Caco-2 (cell line): ENCODE results near the gene ANKRD40CL. TPM values are rescaled to one million over a fixed set of nuclear protein-coding genes. Genes with fewer than 3 reads are reported as not detected.
"Not testable (repeated sequence)": the region's sequence is repeated elsewhere in the genome, so short reads cannot be mapped to it uniquely, and the experiment has no call there.

Source experiments
- BruUV-seq: library from RNA; stranded (reverse); fragments of 400-500 nt; replicated peaks from 2 replicates; lab custom pipeline; 2021; lab: Mats Ljungman, UMichigan
- CTCF ChIA-PET: fragments of 300-600 bp; sonication (Branson Sonifier 250); formaldehyde crosslinking; loops from one replicate; lab custom pipeline; 2022; ENCODE audit warnings: antibody characterized with exemption; lab: Charles Lee
- POLR2A ChIA-PET: fragments of 300-600 bp; sonication (Branson Sonifier 250); formaldehyde crosslinking; loops from one replicate; lab custom pipeline; 2022; ENCODE audit warnings: antibody characterized with exemption; lab: Charles Lee
- DNase-seq, 2 experiments: peaks; one replicate each; pipeline versions ENCODE4 v3.0.0 to v3.0.0-alpha.2; 2020 to 2022
- H3K27me3 ChIP-seq: replicated peaks from 2 replicates; pipeline ENCODE4 v1.6.0; 2011; ENCODE audit warnings: low read length; ENCODE audit not compliant: control insufficient read depth, insufficient read depth
- H3K36me3 ChIP-seq: 2 replicates; pipeline ENCODE4 v1.5.1; 2011; ENCODE audit warnings: low read length; ENCODE audit not compliant: control insufficient read depth, insufficient read depth
- H3K4me1 ChIP-seq: fragments of 250-450 bp; sonication (Bioruptor Pico); 2 replicates; pipeline ENCODE4 v1.5.1; 2020; ENCODE audit warnings: mild to moderate bottlenecking
- H3K4me3 ChIP-seq: 2 replicates; pipeline ENCODE4 v1.5.1; 2011; ENCODE audit warnings: low read depth, mild to moderate bottlenecking, control low read depth, low read length
- H3K9me3 ChIP-seq: fragments of 250-450 bp; sonication (Bioruptor Pico); 2 replicates; pipeline ENCODE4 v1.5.1; 2020; ENCODE audit warnings: mild to moderate bottlenecking, moderate library complexity
- H3K27ac Mint-ChIP-seq: one replicate; pipeline ENCODE4 v1.8.0; 2022; ENCODE audit warnings: mixed read lengths; ENCODE audit not compliant: unreplicated experiment
- H3K27me3 Mint-ChIP-seq: one replicate; pipeline ENCODE4 v1.8.0; 2022; ENCODE audit warnings: mixed read lengths; ENCODE audit not compliant: insufficient read depth, unreplicated experiment
- H3K36me3 Mint-ChIP-seq: one replicate; pipeline ENCODE4 v1.8.0; 2022; ENCODE audit warnings: mild to moderate bottlenecking, mixed read lengths; ENCODE audit not compliant: insufficient read depth, unreplicated experiment
- H3K4me1 Mint-ChIP-seq: one replicate; pipeline ENCODE4 v1.8.0; 2022; ENCODE audit warnings: low read depth, mixed read lengths; ENCODE audit not compliant: unreplicated experiment
- H3K4me3 Mint-ChIP-seq: one replicate; pipeline ENCODE4 v1.8.0; 2022; ENCODE audit warnings: mild to moderate bottlenecking, moderate library complexity, mixed read lengths; ENCODE audit not compliant: unreplicated experiment
- H3K9me3 Mint-ChIP-seq: one replicate; pipeline ENCODE4 v1.8.0; 2022; ENCODE audit warnings: mixed read lengths; ENCODE audit not compliant: unreplicated experiment
- intact Hi-C: fragments of 100-400 bp; cut with micrococcal nuclease; formaldehyde crosslinking; loops from one replicate; pipeline ENCODE4 v1.10.0; 2022; ENCODE audit not compliant: unreplicated experiment
- total RNA-seq: library from RNA; stranded (reverse); gene quantifications from 2 replicates; pipeline ENCODE4 v1.2.3, GENCODE V29; 2022
- TF ChIP-seq, protein P1 (sequence below), 2 experiments: fragments of 200-600 bp in 1 of 2; IDR thresholded peaks; 1 replicate in 1 of 2; 2 replicates in 1 of 2; pipeline versions ENCODE4 v1.5.1 to v1.8.0; 2011 to 2022; ENCODE audit warnings: antibody characterized with exemption in 1 of 2, control low read depth in 1 of 2, inconsistent platforms in 1 of 2, low read depth in 1 of 2, low read length in 1 of 2, mild to moderate bottlenecking in 1 of 2, moderate library complexity in 1 of 2; ENCODE audit not compliant: insufficient read depth in 1 of 2, severe bottlenecking in 1 of 2, unreplicated experiment in 1 of 2

Gene ANKRD40CL
- total RNA-seq, 1 experiment from 2014 or later = 11.2 TPM

DNA sequence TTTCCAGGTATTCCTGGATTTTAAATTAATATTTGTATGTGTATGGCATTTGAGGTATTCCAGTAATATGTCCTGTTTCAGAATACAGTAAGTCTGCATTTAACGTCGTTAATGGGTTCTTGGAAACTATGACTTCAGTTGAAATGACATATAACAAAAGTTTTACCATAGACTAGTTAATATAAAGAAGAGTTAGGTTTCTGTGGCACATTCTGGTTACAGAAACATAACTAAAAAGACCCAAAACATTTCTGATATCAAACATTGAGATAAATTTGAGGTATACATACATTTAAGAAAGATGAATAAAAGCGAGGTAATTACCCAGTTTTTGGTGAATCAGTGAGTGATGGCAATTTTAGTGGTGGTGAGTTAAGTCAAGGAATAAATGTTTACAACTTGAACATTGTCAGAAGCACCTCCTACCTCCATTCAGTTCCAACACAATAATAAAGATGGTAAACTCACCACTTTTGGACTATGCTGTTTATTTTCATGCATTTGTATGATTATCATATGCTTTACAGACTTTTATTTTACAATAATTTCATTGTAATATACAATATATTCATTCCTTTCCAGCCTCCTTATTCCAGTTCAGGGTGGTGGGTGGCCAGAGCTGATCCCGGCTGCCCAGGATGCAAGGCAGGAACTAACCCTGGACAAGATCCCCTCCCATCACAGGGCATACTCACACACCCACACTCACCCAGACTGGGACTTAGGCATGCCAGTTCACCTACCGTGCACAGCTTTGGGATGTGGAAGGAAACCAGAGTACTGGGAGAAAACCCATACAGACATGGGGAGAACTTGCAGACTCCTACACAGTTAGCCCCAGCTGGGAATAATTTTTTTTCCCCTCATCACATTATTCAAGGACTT lies 38.2 kb downstream of the ANKRD40CL start:
- H3K4me3 Mint-ChIP-seq = no peak overlapping the region
- BruUV-seq = no TSS peak
- Histone ChIP-seq H3K36me3 (peaks cover 4% of the 10 kb centered on the region; the same call in 1 of the 2 replicates), H3K4me3 (no peak overlapping the region), H3K27me3 (no peaks in the 10 kb centered on the region), H3K9me3 (no peaks in the 10 kb centered on the region), H3K4me1 (peaks cover 29% of the 10 kb centered on the region)
- H3K4me1 Mint-ChIP-seq = peaks cover 25% of the 10 kb centered on the region
- H3K9me3 Mint-ChIP-seq = no peaks in the 10 kb centered on the region
- intact Hi-C loops = no loop called here
- H3K27ac Mint-ChIP-seq = no peak overlapping the region
- no peak for DNase-seq
- ChIA-PET CTCF (no interaction called here), POLR2A (no interaction called here)
- TF ChIP-seq, protein P1, sequence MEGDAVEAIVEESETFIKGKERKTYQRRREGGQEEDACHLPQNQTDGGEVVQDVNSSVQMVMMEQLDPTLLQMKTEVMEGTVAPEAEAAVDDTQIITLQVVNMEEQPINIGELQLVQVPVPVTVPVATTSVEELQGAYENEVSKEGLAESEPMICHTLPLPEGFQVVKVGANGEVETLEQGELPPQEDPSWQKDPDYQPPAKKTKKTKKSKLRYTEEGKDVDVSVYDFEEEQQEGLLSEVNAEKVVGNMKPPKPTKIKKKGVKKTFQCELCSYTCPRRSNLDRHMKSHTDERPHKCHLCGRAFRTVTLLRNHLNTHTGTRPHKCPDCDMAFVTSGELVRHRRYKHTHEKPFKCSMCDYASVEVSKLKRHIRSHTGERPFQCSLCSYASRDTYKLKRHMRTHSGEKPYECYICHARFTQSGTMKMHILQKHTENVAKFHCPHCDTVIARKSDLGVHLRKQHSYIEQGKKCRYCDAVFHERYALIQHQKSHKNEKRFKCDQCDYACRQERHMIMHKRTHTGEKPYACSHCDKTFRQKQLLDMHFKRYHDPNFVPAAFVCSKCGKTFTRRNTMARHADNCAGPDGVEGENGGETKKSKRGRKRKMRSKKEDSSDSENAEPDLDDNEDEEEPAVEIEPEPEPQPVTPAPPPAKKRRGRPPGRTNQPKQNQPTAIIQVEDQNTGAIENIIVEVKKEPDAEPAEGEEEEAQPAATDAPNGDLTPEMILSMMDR (IDR thresholded peaks at IDR 0.05; ENCODE audit: insufficient read depth in 1 of 2, low read depth in 1 of 2, low read length in 1 of 2, severe bottlenecking in 1 of 2, unreplicated experiment in 1 of 2) = no peak
- no peaks in the 10 kb centered on the region for H3K27me3 Mint-ChIP-seq
- peaks cover 55% of the 10 kb centered on the region for H3K36me3 Mint-ChIP-seq

DNA sequence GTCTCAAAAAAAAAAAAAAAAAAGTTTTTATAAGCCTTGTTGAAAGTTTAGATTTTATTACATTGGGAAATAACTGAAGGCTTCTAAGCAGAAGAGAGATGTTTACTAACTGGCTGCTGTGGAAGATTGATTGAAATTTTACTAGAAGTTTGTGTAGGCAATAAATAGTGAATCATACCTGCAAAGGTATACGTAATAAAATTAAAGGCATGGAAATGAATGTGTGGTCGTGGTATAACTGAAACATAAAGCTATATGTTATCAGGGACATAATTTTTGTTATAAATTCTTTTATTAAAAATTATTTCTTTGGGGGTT lies 39.2 kb downstream of the ANKRD40CL start:
- DNase-seq = no peak
- no TSS peak for BruUV-seq
- no peak overlapping the region for H3K4me3 Mint-ChIP-seq
- no peaks in the 10 kb centered on the region for H3K27me3 Mint-ChIP-seq
- H3K4me1 ChIP-seq = peaks cover 31% of the 10 kb centered on the region
- ChIA-PET POLR2A (interaction anchor here (1.3 kb wide), 1 partner anchor 9 kb away, joined by 5 read pairs; the partner anchor contains the start of gene LUC7L3), CTCF (interaction anchor here (0.7 kb wide), 1 partner anchor 38 kb away, joined by 3 read pairs; no protein-coding TSS in a partner anchor)
- no peak overlapping the region for H3K4me3 ChIP-seq
- no peaks in the 10 kb centered on the region for H3K27me3 ChIP-seq
- intact Hi-C loops = no loop called here
- H3K27ac Mint-ChIP-seq = no peak overlapping the region
- H3K4me1 Mint-ChIP-seq = peaks cover 25% of the 10 kb centered on the region
- H3K36me3 Mint-ChIP-seq = peaks cover 57% of the 10 kb centered on the region
- H3K9me3 ChIP-seq = no peaks in the 10 kb centered on the region
- TF ChIP-seq, protein P1 (IDR thresholded peaks at IDR 0.05; ENCODE audit: insufficient read depth in 1 of 2, low read depth in 1 of 2, low read length in 1 of 2, severe bottlenecking in 1 of 2, unreplicated experiment in 1 of 2) = no peak
- no peaks in the 10 kb centered on the region for H3K9me3 Mint-ChIP-seq
- H3K36me3 ChIP-seq = peaks cover 5% of the 10 kb centered on the region; the same call in 1 of the 2 replicates

DNA sequence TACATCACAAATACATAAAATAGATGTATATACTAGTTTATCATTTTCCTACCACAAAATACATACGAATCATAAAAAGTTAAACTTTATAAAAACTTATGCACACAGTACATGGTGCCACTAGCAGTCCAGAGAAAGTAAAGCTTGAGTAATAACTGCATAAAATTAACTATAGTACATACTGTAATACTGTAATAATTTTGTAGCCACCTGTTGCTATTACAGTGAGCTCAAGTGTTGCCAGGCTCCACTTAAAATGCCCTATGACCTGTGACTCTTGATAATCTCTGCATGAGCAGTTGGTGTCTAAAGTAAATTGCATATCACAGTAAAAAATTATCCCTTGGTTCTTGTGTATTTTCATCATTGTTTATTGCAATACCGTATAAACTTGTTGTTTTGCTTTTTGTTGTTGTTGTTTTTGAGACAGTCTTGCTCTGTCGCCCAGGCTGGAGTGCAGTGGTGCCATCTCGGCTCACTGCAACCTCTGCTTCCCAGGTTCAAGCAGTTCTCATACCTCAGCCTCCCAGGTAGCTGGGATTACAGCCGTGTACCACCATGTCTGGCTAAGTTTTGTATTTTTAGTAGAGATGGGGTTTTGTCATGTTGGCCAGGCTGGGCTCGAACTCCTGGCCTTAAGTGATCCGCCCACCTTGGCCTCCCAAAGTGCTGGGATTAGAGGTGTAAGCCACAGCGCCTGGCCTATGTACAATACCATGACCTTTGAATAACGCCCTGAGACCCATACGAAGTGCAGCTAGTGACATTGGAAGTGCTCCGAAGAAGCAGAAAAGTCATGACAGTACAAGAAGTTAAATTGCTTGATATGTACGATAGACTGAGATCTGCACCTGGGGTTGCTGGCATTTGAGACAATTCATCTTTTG lies 41.3 kb downstream of the ANKRD40CL start:
- no peak overlapping the region for H3K4me3 ChIP-seq
- Mint-ChIP-seq H3K4me3 (no peak overlapping the region), H3K9me3 (no peaks in the 10 kb centered on the region), H3K4me1 (peaks cover 25% of the 10 kb centered on the region), H3K36me3 (peaks cover 60% of the 10 kb centered on the region), H3K27me3 (no peaks in the 10 kb centered on the region), H3K27ac (peak overlapping the region; percentile 6)
- TF ChIP-seq, protein P1 (IDR thresholded peaks at IDR 0.05; ENCODE audit: insufficient read depth in 1 of 2, low read depth in 1 of 2, low read length in 1 of 2, severe bottlenecking in 1 of 2, unreplicated experiment in 1 of 2) = no peak
- ChIA-PET CTCF (interaction anchor here (0.5 to 1.0 kb wide), 3 partner anchors 35 to 42 kb away, joined by 3 to 4 read pairs (median 3); no protein-coding TSS in a partner anchor), POLR2A (no interaction called here)
- no peaks in the 10 kb centered on the region for H3K9me3 ChIP-seq
- H3K27me3 ChIP-seq = no peaks in the 10 kb centered on the region
- H3K36me3 ChIP-seq = peaks cover 4% of the 10 kb centered on the region; the same call in 1 of the 2 replicates
- intact Hi-C loops = no loop called here
- BruUV-seq = no TSS peak
- DNase-seq = no peak
- peaks cover 44% of the 10 kb centered on the region for H3K4me1 ChIP-seq

GRCh38 chr17:50724622-50725021 lies 42.7 kb downstream of the ANKRD40CL start:
- H3K27ac Mint-ChIP-seq, H3K27me3 Mint-ChIP-seq, H3K4me3 ChIP-seq, H3K9me3 Mint-ChIP-seq, H3K4me3 Mint-ChIP-seq, intact Hi-C loops, H3K27me3 ChIP-seq, DNase-seq, POLR2A ChIA-PET, H3K36me3 ChIP-seq, H3K9me3 ChIP-seq, BruUV-seq: not testable (repeated sequence)
- peaks cover 27% of the 10 kb centered on the region for H3K4me1 Mint-ChIP-seq
- CTCF ChIA-PET = interaction anchor here (0.7 kb wide), 1 partner anchor 328 kb away, joined by 3 read pairs; the partner anchor contains the start of gene LRRC59
- peaks cover 73% of the 10 kb centered on the region for H3K36me3 Mint-ChIP-seq
- H3K4me1 ChIP-seq = peaks cover 47% of the 10 kb centered on the region
